GM18508 (cell line): ENCODE results near the gene RNF4.
"Not testable (repeated sequence)": the region's sequence is repeated elsewhere in the genome, so short reads cannot be mapped to it uniquely, and the experiment has no call there.

Source experiments
- ATAC-seq: cut with Tn5 transposase; IDR thresholded peaks from one replicate; pipeline ENCODE4 v1.9.1; 2021; ENCODE audit warnings: moderate number of reproducible peaks; ENCODE audit not compliant: insufficient read depth, unreplicated experiment

Gene RNF4

DNA sequence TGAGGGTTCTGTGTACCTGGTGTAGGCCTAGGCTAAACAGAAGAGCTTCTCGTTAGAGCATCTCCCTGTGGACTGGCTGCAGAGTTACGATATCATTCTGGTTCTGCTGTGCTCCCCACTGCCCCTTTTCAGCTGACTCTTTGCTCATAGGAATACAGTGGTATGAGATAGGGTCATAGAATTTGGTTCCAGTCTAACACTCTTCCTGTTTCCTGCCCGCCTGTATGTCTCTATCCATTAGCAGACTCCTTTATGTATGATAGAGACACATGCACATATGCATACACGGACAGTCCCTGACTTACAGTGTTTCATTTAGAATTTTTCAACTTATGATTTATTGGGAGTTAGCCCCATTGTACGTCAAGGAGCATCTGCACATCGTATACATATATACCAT lies 15.3 kb downstream of the RNF4 start:
- ATAC-seq = no peak

DNA sequence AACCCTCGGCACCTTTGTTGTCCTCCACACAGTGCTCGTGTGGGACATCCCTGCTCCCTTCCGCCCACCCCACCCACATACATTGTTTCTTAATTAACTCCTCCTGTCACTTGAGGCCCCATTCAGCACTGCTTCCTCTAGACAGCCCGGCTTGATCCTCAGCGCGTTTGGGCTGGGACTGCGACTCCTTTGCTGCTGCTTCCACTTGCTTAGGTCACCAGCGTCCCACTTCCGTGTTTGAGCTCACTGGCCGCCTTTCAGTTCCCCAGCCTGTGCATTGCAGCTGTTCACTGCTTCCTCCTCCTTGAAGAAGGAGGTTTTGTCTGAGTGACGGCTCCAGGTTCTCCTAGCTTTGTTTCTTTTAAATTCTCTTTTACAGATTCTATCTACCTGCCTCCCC lies 16.1 kb downstream of the RNF4 start:
- peak; percentile 55 for ATAC-seq

DNA sequence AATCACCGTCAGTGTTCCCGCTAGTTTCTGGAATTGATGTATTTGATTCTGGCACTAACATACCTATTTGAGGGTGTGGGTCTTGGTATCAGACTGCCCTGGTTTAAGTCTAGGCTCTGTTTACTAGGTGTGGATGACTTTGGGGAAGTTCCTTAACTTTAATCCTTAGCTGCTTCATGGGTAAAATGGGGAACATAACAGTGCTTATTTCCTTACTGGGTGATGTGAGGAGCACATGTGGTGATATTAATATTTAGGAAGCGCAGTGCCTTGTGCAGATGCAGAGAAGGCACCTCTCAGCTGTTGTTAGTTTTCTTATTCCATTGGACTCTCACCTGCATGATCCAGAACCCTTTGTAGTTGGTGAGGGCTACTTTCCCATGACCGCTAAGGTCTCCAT lies 17.1 kb downstream of the RNF4 start:
- ATAC-seq = no peak

DNA sequence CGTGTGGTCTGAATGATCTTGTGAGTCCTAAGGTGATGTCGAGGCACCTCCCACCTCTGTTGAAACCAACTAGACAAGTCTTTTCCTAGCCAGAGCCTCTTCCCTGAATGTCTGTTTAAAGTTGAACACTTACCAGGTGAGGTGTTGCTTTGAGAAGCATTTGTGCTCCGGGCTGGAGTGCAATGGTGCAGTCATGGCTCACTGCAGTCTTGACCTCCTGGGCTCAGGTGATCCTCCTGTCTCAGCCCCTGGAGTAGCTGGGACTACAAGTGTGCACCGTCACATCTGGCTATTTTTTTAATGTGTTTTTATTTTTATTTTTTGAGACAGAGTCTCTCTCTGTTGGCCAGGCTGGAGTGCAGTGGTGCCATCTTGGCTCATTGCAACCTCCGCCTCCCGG lies 18.1 kb downstream of the RNF4 start:
- no peak for ATAC-seq

DNA sequence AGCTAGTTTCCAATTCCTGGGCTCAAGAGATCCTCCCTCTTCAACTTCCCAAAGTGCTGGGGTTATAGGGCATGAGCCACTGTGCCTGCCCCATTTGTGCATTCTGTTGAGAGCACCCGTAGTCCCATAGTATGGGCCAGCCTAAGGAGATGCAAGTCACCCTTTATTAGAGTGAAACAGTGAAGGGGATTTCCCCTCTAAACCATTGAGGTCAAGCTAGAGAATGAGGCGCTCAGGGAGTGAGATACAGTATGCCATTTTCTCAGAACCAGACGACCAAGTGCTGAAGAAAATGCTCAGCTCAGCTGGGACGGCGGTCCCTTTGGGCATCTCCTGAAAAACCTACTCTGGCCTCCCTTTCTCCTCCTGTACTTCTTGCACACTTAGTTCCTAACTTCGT lies 18.7 kb downstream of the RNF4 start:
- ATAC-seq = no peak

DNA sequence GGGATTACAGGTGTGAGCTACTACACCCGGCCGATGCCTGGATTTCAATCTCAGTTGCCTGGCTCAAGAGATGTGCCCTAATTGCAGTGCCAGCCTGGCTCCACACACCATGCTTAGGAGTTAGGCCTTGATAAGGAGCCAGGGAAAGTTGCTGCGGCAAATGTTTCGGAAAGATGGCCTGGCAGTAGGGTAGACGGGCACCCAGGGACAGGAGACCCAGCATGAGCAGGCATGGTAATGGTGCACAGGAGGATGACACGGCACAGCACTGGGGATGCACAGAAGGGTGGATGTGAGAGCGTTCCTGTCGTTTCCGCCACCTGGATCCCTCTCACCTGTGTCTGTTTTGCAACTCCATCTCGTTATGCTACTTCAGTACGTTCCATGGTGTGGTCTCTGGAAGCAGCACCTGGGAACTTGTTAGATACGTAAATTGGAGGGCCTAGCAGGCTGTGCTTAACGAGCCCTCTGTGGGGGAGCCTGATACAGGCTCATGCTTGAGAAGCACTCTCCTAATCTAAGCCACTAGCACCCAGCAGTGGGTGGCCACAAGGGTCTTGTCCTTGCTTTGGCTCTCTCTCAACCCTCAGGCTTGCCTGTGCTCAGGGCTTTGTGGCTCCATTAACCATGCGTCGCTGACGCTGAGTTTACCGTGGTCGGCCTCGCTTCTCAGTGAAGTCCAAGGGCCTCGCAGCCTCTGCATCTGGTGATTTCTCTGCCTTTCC lies 20.3 kb downstream of the RNF4 start:
- ATAC-seq = no peak

DNA sequence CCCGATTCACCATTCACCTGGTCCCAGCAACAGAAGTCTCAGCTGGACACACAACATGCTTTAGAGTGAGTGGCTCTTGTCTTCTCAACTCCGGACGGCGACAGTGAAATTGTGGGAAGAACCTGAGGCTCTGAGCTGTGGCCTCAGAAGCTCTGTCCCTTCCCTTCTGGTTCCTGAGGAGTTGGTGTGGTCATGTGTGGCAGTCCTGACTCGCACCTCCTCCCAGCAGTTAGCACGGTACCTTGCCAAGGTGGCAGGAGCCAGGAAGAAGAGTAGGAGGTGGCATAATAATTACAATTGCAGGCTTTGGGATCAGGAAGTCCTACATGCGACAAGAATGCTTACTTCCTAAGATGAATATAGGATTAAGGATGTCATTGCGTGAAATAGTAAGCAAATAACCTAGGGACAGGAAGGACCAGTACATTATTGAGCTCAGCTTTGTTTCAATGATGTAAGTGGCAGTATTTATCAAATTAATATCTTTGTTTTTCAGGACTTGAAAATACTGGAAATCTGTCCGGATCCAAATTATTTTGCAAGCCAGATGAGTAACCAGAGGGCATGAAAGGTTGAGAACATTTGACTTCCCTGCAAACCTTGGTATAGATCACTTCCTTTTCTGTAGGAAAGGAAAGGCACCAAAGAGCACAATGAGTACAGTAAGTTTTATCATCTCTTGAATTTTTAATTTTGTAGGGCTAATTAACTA lies 21.1 kb downstream of the RNF4 start:
- no peak for ATAC-seq

DNA sequence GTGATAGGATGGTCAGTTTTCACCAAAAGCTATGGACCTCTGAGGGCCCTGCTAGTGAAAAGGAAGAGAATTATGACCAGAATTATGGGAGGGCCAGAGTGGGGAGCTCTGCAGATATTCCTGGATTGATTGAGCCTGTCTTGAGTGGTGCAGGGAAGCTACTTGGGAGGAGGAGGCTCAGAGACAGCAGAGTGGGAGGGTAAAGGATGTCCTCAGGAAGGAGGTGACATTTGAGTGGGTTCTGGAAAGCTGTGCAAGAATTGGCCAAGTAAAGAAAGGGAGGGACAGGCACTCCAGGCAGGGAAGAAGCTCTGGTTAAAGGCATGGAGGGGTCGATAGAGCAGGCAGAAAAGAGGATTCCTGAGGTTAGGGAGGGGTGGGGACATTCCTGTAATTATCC lies 24.1 kb downstream of the RNF4 start:
- no peak for ATAC-seq

DNA sequence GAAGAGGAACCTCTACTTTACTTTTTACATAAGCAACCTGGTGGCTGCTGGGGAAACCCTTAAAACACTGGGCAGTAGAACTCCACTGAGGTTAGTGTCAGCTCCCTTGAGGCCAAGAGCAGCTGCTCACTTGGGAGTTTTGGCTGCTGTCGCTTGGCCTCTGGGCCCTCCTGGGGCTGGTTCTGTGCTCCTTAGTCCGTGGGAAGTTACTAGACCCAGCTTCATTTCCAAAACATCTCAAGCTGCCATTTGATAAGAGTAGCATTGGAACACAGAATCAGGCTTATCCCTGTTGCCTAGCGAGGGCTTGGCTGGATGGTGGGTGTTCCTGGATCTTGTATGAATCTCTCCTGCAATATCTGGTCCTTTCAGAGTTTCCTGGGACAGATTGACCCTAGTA lies 26.1 kb downstream of the RNF4 start:
- no peak for ATAC-seq

DNA sequence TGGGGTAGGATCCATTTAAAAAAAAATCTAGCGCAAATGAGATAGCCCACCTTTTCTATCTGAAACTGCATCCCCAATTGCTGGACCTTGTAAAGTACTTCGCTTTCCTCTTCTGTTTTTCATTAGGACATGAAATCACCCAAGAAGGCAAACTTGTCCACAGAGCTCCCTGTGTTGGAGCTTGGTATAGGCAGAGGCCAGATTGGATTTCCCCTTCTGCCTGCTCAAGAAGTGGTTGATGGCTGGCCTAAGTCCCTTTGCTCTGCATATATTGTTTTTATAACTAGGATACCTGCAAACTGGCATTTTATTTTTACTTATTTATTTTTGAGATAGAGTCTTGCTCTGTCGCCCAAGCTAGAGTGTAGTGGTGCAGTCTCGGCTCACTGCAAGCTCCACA lies 28.4 kb downstream of the RNF4 start:
- no peak for ATAC-seq

DNA sequence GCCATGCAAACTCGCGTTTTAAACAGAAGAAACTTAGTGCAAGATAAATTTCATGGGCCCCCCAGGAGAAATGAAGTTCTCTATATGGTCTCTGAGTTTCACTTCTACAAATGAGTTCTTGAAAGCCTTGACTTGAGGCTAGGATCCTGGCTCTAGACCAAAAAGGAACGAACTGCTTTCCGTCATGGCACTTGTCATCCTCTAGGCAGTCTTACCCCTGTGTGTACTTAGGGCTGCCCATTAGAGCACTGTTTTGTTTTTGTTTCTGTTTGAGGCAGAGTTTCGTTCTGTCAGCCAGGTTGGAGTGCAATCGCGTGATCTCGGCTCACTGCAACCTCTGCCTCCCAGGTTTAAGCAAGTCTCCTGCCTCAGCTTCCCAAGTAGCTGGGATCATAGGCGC lies 29.0 kb downstream of the RNF4 start:
- peak; percentile 53 for ATAC-seq

DNA sequence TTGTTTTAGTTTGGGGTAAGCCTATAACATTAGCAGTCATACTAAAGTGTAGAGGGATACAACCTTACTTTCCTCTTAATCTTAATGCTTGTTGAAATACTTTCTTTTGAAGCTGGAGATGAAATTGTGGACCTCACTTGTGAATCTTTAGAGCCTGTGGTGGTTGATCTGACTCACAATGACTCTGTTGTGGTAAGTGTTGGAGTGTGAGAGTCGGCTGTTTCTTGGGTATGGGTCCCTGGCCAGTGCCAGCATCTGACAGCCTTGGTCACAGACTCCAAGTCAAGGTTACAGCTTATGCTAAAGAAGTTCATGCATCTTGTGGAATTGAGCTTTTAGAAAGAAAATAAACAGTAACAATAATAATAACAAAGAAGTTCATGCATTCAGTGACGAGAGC lies 31.6 kb downstream of the RNF4 start:
- no peak for ATAC-seq

DNA sequence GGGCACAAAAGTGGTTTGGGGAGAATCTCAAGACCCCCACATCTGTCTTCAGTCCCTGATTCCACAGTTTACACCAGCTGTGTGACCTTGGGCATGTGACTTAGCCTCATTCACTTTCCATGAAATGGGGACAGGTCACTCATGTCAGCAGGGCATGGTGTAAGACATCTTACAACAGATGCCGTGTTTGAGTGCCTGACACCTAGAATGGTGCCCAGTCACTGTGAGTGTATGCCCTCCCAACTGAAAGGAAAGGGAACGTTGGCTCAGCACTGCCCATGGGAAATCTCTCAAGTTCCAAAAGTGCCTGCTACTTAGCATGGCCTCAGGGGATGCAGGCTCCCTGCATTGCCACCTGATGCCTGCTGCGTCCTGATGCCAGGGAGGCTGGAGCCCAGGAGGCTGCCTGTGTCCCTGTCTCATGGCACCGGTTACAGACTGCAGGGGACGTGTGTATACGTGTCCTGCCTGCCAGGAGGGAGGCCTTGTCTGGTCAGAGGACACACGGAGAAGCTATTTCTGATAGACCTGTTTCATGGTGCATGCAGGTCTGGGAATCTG lies 32.2 kb downstream of the RNF4 start:
- no peak for ATAC-seq

DNA sequence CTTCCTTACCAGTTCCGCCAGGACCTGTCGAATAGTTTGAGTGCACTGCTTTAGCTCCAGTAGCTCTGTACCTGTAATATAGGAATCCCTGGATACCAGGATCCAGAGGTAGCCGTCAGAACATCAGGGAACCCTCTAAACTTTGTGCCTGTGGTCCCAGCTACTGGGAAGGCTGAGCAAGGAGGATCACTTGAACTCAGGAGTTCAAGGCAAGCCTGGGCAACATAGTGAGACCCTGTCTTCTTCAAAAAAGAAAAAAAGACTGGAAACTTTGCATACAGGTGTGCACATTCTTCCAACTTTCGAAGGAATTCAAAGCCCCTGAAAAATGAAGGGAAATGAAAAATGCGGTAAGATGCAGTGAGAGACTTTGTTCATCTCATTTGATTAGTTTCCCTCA lies 34.9 kb downstream of the RNF4 start:
- ATAC-seq = no peak

DNA sequence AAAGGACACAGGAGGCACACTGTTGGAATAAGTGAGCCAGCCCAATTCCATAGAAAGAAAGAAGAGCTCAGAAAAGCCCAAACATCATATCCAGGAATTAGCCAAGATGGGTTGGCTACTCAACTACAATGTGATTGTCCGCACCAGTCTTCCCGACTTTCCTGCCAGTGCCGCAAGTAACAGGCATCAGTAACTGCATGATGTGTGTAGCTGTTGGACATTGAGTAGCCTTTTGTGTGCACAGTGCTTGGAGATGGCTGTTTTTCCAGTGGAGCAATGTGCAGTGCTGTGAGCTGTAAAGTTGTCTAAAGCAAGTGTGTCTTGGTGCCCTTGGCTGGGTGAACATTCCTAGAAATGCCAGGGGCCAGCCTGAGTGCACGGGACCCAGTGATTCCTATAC lies 38.4 kb downstream of the RNF4 start:
- no peak for ATAC-seq

DNA sequence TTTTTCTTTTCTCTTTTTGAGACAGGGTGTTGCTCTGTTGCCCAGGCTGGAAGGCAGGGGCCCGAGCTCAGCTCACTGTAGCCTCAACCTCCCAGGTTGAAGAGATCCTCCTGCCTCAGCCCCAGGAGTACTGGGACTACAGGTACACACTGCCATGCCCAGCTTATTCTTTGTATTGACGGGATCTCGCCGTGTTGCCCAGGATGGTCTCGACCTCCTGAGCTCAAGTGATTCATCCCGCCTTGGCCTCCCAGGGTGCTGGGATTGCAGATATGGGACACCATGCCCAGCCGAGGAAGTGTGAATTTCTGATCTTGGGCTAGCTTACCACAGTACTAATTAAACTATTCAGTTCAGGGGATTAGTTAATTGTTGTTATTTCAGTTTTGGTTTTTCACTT lies 38.9 kb downstream of the RNF4 start:
- no peak for ATAC-seq

DNA sequence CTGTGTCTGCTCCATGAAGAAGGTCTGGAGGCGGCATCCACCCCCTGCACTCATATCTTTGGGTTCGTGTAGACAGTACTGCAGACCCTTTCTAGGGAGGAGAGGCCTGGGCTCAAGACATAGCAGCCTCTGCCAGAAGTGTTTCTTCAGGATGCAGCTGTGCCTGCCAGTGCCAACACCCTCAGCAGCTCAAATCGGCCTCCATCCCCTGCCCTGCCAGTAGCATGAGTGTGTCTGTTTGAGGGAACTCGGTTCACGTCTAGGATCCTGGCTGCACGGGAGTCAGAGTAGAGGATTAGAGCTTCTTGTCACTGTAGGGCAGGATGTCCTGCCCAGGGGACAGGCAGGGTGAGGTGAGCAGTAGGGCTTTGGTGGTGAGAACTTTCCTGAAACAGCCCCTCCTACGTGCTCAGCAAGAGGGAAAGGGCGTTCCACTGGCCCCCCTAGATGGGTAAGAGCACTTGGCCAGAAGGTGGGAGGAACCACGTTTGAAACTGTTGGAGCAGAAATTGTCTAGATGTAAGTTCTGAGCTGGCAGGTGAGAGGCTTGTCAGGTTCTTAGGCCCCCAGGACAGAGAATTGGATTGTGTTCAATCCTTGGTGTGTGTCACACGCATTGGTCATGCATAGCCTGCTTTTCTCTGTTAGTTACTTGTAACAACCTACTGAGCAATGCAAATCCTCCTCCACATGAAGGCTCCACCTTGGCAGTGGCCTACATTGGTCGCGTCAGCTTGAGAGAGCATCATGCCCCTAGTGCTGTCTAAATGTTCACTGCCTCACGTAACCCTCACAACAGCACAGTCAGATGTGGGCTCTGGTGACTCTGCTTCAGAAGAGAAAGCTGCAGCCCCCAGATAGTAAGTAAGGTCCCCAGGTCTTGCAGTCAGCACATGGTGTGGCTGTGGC lies 41.7 kb downstream of the RNF4 start:
- ATAC-seq = no peak

DNA sequence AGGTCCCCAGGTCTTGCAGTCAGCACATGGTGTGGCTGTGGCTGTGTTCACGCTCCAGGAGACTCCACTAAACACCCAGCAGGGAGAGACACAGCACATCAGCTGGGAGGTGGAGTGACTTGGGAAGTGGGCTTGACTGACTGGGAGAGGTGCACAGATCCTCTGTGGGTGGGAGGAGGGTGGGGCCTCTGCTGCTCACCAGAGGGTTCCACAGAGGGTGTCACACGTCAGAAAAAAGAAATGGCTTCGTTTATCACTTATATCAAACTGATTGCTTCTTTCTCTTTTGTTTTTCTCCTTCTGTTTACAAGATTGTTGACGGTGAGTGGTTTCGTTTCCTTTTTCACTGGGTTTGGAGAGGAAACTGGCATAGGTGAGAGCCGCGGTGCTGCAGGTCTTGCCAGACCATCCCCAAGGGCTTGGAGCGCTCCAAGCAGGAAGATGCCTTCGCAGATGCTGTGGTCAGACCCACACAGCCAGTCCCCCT lies 42.8 kb downstream of the RNF4 start:
- no peak for ATAC-seq

DNA sequence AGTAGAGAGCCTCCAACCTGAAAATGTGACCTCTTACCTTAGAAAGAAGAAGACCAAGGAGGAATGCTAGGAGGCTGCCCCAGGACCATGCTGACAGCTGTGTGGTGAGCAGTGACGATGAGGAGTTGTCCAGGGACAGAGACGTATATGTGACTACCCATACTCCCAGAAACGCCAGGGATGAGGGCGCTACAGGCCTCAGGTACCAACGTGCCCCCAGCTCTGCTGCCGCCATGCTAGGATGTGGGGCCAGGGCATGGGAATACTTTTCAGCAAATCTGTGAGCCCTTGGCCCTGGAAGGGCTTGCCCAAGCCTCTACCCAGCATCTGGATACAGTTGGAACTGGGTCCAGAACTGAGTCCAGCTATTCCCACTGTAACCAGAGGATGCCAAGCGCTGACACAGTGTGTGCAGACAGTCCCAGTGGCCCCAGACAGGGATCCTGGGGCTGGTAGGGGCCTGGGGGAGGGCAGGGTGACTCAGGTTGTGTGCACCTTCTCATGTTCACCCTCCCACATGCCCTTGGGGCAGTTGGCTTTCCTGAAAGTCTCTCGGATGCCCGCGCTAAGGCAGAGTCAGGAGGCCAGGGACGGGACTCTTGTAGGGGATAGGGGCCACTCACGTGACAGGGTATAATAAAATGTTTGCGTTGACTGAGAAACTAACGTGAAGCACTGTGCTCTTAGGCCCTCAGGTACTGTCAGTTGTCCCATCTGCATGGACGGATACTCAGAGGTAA lies 43.7 kb downstream of the RNF4 start:
- no peak for ATAC-seq

DNA sequence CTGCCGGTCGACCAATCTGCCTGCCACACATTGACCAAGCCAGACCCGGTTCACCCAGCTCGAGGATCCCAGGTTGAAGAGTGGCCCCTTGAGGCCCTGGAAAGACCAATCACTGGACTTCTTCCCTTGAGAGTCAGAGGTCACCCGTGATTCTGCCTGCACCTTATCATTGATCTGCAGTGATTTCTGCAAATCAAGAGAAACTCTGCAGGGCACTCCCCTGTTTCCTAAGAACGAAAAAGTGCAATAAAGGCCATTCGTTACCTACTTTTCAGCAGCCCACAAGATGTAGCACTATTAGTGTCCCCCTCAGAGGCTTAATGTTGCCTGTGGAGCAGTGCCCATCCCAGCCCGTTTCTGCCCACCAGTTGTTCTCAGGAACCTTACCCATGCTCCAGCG lies 45.3 kb downstream of the RNF4 start:
- ATAC-seq = not testable (repeated sequence)
